HEK293T (cell line): Measurements from ENCODE around the gene EZR.

Experiments
- CTCF ChIA-PET: fragments of 350-600 bp; formaldehyde crosslinking; extraction: SDS; loops from one replicate; lab custom pipeline; 2021; ENCODE audit warnings: antibody characterized with exemption, inconsistent platforms; lab: Yijun Ruan, JAX
- POLR2A ChIA-PET: fragments of 350-600 bp; formaldehyde crosslinking; extraction: SDS; loops from one replicate; lab custom pipeline; 2020; ENCODE audit warnings: antibody characterized with exemption, inconsistent platforms; lab: Yijun Ruan, JAX
- DNase-seq: peaks from one replicate; pipeline ENCODE4 v3.0.0; 2012; ENCODE audit warnings: mixed read lengths; ENCODE audit errors: extremely low spot score
- ARNT ChIP-seq: fragments of 450-650 bp; IDR thresholded peaks from 2 replicates; pipeline ENCODE4 v1.6.1; 2017; ENCODE audit warnings: mild to moderate bottlenecking
- BHLHE40 ChIP-seq: fragments of 450-650 bp; IDR thresholded peaks from 2 replicates; pipeline ENCODE4 v1.6.1; 2016; ENCODE audit warnings: mild to moderate bottlenecking, moderate library complexity, borderline replicate concordance
- CTBP1 ChIP-seq: fragments of 450-650 bp; IDR thresholded peaks from 2 replicates; pipeline ENCODE4 v1.6.1; 2016; ENCODE audit warnings: borderline replicate concordance
- ELF4 ChIP-seq: fragments of 450-650 bp; IDR thresholded peaks from 2 replicates; pipeline ENCODE4 v1.6.1; 2017; ENCODE audit warnings: antibody characterized with exemption
- FOXA1 ChIP-seq: fragments of 450-650 bp; IDR thresholded peaks from 2 replicates; pipeline ENCODE4 v1.6.1; 2016; ENCODE audit warnings: mild to moderate bottlenecking
- FOXK2 ChIP-seq: fragments of 450-650 bp; IDR thresholded peaks from 2 replicates; pipeline ENCODE4 v1.6.1; 2016; ENCODE audit warnings: mild to moderate bottlenecking
- FOXM1 ChIP-seq: fragments of 450-650 bp; IDR thresholded peaks from 2 replicates; pipeline ENCODE4 v1.6.1; 2017; ENCODE audit warnings: mild to moderate bottlenecking, borderline replicate concordance
- HDGF ChIP-seq: fragments of 450-650 bp; IDR thresholded peaks from 2 replicates; pipeline ENCODE4 v1.6.1; 2017; ENCODE audit warnings: antibody characterized with exemption, borderline replicate concordance
- L3MBTL2 ChIP-seq: fragments of 450-650 bp; conservative IDR thresholded peaks from 2 replicates; pipeline ENCODE4 v1.6.1; 2016; ENCODE audit warnings: mild to moderate bottlenecking
- LEF1 ChIP-seq: fragments of 450-650 bp; IDR thresholded peaks from 2 replicates; pipeline ENCODE4 v1.6.1; 2017; ENCODE audit warnings: mild to moderate bottlenecking, borderline replicate concordance
- NFRKB ChIP-seq: fragments of 450-650 bp; IDR thresholded peaks from 2 replicates; pipeline ENCODE4 v1.6.1; 2016; ENCODE audit warnings: mild to moderate bottlenecking, moderate library complexity
- SP1 ChIP-seq: fragments of 450-650 bp; IDR thresholded peaks from 2 replicates; pipeline ENCODE4 v1.6.1; 2017
- SUZ12 ChIP-seq: fragments of 450-650 bp; IDR thresholded peaks from 2 replicates; pipeline ENCODE4 v1.6.1; 2016; ENCODE audit warnings: mild to moderate bottlenecking
- TARDBP ChIP-seq: fragments of 450-650 bp; IDR thresholded peaks from 2 replicates; pipeline ENCODE4 v1.6.1; 2016
- ZNF384 ChIP-seq: fragments of 450-650 bp; IDR thresholded peaks from 2 replicates; pipeline ENCODE4 v1.6.1; 2016
- TF ChIP-seq, protein P1 (sequence below): fragments of 450-650 bp; IDR thresholded peaks from 2 replicates; pipeline ENCODE4 v1.6.1; 2016

EZR gene

DNA sequence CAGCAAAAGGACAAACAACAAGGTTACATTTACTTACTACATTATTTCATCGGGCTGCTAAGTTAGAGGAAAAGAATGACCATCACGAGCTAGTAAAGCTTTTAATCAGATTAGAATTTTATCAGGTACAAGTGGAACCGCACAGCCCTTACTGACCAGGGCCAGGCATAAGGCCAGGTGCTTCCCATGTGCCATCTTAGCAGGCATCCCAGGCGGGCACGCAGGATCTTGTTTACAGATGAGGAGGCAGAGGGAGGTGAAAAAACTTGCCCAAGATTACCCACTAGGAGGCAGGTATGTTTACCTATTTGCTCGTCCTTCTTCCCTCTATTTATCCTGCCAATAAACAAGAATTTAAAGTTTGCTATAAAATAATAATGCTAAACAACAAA is 10.7 kb downstream of the EZR start:
- no peak for TF ChIP-seq BHLHE40
- TF ChIP-seq CTBP1: no peak
- TF ChIP-seq LEF1: no peak
- TF ChIP-seq ELF4: no peak
- no peak for TF ChIP-seq TARDBP
- ChIA-PET CTCF (no interaction called here), POLR2A (interaction anchor here (2.1 kb wide), 1 partner anchor 11 kb away, joined by 7 read pairs; the partner anchor contains the start of gene EZR)
- no peak for DNase-seq

DNA sequence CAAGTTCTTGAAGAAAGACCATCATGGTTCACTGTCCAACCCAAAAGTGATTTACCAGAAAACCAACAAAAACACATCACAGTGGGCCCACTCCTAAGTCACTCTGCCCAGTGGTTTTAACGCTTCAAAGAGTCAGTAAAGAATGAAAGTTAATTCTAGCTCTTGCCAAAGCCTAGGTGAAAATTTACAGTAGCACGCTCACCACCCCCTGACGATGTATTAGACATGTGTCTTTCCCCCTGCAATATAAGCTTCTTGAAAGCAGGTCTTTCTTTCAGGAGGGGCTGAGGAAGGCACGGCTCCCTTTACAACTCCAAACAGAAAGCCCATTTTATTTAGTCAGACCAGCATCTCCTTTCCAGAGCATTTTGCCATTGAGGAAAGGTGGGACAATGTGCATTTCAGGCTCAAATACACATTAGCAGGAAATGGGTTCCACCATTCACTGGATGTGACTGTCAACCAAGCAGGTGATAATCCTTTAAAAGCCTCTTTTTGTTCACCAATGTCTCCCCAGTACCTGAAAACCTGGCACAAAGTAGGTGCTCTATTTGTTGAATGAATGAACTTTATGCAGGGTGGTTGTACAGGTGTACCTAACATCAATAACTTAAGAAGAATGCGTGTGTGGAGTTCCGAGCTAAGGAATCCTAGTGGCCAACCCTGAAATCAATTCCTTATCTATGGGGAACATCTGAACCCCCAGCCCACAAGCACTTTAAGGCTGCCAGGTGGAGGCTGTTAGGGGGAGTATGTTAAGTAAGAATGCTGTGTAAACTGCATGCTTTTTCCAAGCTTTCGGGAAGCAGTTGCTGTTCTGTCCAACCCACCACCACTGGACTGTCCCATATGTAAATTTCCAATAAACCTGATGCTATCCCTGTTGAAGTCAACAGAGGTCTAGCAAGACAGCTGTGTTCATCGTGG is 11.4 kb downstream of the EZR start:
- CTCF ChIA-PET: no interaction called here
- no peak for DNase-seq
- POLR2A ChIA-PET: interaction anchor here (1.1 to 2.1 kb wide), 2 partner anchors 12 to 62 kb away, joined by 3 to 7 read pairs; partner anchors contain the start of gene EZR
- TF ChIP-seq ZNF384 (no peak), CTBP1 (no peak), HDGF (no peak), FOXK2 (no peak), BHLHE40 (no peak), LEF1 (no peak), FOXA1 (no peak), SP1 (no peak), ELF4 (no peak), ARNT (no peak), FOXM1 (no peak), L3MBTL2 (no peak), NFRKB (no peak)

DNA sequence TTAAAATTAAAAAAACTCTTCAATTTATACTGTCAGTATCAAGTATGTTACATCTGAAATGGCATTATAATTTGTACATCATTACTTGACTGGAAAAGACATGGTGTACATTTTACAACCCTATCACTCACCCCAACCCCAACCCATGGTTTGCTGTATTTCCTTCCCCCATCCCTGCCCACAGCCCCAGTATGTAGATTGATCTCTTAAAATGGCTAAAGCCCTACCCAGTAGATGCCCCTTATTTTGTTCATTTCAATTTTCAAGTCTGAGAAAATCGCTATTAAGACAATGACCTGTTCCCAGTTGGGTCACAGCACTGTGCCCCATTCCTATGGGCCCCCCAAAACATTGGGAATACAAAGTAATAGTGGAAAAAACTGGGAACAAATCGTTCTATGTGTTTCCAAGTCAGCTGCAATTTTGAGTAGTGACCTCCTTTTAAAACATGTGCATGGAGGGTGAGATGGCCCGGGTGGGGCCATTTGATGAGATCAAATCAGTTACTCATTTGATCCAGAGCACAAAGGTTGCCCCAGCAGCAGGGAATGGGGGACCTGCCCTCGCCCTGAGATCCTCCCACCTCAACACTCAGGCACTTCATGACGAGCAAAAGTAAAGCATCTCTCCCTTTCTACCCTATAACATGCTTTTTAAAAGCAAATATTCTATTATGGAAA is 13.3 kb downstream of the EZR start:
- no peak for DNase-seq
- POLR2A ChIA-PET: no interaction called here
- TF ChIP-seq, protein P1, sequence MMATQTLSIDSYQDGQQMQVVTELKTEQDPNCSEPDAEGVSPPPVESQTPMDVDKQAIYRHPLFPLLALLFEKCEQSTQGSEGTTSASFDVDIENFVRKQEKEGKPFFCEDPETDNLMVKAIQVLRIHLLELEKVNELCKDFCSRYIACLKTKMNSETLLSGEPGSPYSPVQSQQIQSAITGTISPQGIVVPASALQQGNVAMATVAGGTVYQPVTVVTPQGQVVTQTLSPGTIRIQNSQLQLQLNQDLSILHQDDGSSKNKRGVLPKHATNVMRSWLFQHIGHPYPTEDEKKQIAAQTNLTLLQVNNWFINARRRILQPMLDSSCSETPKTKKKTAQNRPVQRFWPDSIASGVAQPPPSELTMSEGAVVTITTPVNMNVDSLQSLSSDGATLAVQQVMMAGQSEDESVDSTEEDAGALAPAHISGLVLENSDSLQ: no peak
- TF ChIP-seq ZNF384 (no peak), SP1 (no peak), SUZ12 (no peak), FOXA1 (no peak), LEF1 (no peak), HDGF (no peak), BHLHE40 (no peak), TARDBP (no peak), L3MBTL2 (no peak), NFRKB (no peak), FOXK2 (no peak), ELF4 (no peak), FOXM1 (no peak), CTBP1 (no peak), ARNT (no peak)
- CTCF ChIA-PET: no interaction called here

DNA sequence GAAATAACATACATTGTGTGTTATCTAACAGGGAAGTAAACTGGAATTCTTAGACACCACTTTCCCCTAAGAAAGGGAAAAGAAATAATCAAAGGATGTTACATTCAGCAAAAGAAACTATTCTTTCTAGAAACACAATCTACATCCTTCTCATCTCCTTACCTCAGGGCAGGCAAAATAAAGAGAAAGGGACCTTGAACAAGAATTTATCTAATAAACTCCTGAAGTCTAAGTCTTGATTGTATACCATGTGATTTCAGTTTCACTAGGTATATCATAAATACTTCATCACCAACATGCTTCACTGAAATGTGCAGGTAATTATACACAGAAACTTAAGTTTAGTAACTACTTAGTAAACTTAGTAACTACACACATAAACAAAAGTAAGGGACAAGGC is 15.0 kb downstream of the EZR start:
- TF ChIP-seq FOXM1: no peak
- TF ChIP-seq ELF4: no peak
- no peak for TF ChIP-seq SUZ12
- TF ChIP-seq CTBP1: no peak
- TF ChIP-seq FOXA1: no peak
- TF ChIP-seq LEF1: no peak
- TF ChIP-seq, protein P1: no peak
- TF ChIP-seq HDGF: no peak
- ChIA-PET POLR2A (no interaction called here), CTCF (no interaction called here)
- DNase-seq: no peak

DNA sequence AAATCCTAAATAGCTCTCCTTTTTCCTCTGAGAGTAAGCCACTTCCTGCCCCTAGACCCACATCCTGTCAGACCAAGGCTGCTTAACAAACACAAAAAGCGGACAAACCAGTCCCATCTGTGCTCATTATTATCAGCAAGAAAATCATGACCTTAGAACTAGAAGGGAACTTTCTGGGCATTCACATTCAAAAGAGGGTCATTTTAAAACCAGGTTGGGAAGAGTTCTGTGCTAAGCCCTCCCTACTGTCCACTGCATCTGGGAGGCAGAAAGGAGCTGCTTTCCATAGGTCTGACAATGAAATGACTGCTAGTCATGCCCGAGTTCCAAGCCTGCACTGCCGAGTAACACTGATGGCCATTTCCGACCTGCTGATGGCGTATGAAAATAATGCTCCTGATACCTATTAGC is 15.4 kb downstream of the EZR start:
- no peak for DNase-seq
- no peak for TF ChIP-seq SUZ12
- ChIA-PET POLR2A (interaction anchor here (0.7 kb wide), 1 partner anchor 15 kb away, joined by 3 read pairs; the partner anchor contains the start of gene EZR), CTCF (no interaction called here)

DNA sequence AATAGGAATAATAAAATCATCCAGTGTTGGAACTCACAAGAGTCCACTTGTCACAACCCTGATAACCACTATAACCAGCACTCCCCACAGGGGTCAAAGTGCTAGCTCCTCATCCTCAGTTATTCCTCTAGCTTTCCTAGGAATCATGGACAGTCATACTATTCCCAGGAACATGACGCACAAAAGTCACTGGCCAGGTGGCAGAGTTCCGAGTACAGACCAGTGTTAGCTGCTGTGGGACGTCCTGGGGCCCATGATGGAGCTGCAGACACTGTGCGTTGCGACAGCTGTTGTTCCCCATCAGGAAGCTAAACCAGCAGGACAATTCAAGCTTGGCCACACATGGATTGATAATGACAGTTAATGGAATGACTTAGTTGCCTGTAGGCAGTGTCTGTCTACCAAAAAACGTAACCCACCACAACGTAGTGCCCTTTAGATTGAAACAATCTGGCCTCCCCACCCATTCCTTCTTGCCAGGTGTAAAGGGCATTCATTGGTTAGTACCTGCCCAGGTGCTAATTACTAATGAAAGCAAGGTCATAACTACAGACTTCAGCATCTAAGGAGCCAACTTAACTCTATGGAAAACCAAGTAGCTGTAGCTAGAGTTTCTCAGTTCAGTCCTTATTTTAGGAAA is 17.4 kb downstream of the EZR start:
- CTCF ChIA-PET: interaction anchor here (0.6 to 0.8 kb wide), 2 partner anchors 9 to 136 kb away, joined by 3 to 4 read pairs; no protein-coding TSS in a partner anchor
- TF ChIP-seq ZNF384: no peak
- TF ChIP-seq, protein P1: no peak
- no peak for TF ChIP-seq NFRKB
- TF ChIP-seq FOXA1: no peak
- TF ChIP-seq BHLHE40: no peak
- no peak for TF ChIP-seq SP1
- TF ChIP-seq L3MBTL2: no peak
- TF ChIP-seq FOXM1: no peak
- TF ChIP-seq TARDBP: no peak
- DNase-seq: no peak
- POLR2A ChIA-PET: interaction anchor here (1.2 kb wide), 1 partner anchor 68 kb away, joined by 4 read pairs; no protein-coding TSS in a partner anchor
